Measurements from ENCODE around the gene TPRG1.

- TF ChIP-seq CTCF (conservative IDR thresholded peaks at IDR 0.05 in 1 of 2, IDR thresholded peaks at IDR 0.05 in 1 of 2; ENCODE audit: low read depth in 1 of 2, low read length in 2 of 2) (no peak), EZH2 (IDR thresholded peaks at IDR 0.05; ENCODE audit: low read length, missing control alignments) (no peak)
Measured at GRCh38 chr3:189344996-189345395, 173.2 kb downstream of the TPRG1 start.

Measured in fibroblast of lung (primary cell).